ENCODE data around the gene SEPTIN10.

SEPTIN10 gene

GRCh38 chr2:109614715-109615636, 1.2 kb upstream of the SEPTIN10 start:
- H3K4me3 ChIP-seq (ENCODE audit: low read length), result peak overlapping the region; percentile 98
- H3K9me3 ChIP-seq (ENCODE audit: insufficient read depth, low read depth, low read length), result no peaks in the 10 kb centered on the region
- H3K9ac ChIP-seq (ENCODE audit: low read depth, low read length), result peak overlapping the region; percentile 80
- WGBS, result 1% methylated on average over 90 of the region's 90 CpGs
- no peaks in the 10 kb centered on the region for H3K36me3 ChIP-seq (ENCODE audit: insufficient read depth, low read length)
- peaks cover 22% of the 10 kb centered on the region for H3K27me3 ChIP-seq (ENCODE audit: insufficient read depth, low read length)
- peaks cover 24% of the 10 kb centered on the region for H3K4me1 ChIP-seq (ENCODE audit: insufficient read depth, low read length)
- H3K27ac ChIP-seq (ENCODE audit: low read depth, low read length), result peak overlapping the region; percentile 69; the same call in 1 of the 2 replicates

GRCh38 chr2:109613081-109613921, 465 bp downstream of the SEPTIN10 start:
- H3K9ac ChIP-seq (ENCODE audit: low read depth, low read length), result peak overlapping the region; percentile 96
- peaks cover 22% of the 10 kb centered on the region for H3K27me3 ChIP-seq (ENCODE audit: insufficient read depth, low read length)
- H3K27ac ChIP-seq (ENCODE audit: low read depth, low read length), result peak overlapping the region; percentile 99
- H3K36me3 ChIP-seq (ENCODE audit: insufficient read depth, low read length), result no peaks in the 10 kb centered on the region
- H3K4me3 ChIP-seq (ENCODE audit: low read length), result peak overlapping the region; percentile 98
- WGBS, result under 1% methylated on average over 82 of the region's 82 CpGs
- H3K9me3 ChIP-seq (ENCODE audit: insufficient read depth, low read depth, low read length), result no peaks in the 10 kb centered on the region
- peaks cover 34% of the 10 kb centered on the region for H3K4me1 ChIP-seq (ENCODE audit: insufficient read depth, low read length)

GRCh38 chr2:109611467-109612095, 2.2 kb downstream of the SEPTIN10 start:
- Histone ChIP-seq H3K9me3 (ENCODE audit: insufficient read depth, low read depth, low read length) (no peaks in the 10 kb centered on the region), H3K27me3 (ENCODE audit: insufficient read depth, low read length) (peaks cover 19% of the 10 kb centered on the region), H3K4me3 (ENCODE audit: low read length) (peak overlapping the region; percentile 98), H3K4me1 (ENCODE audit: insufficient read depth, low read length) (peaks cover 40% of the 10 kb centered on the region), H3K36me3 (ENCODE audit: insufficient read depth, low read length) (no peaks in the 10 kb centered on the region), H3K9ac (ENCODE audit: low read depth, low read length) (no peak overlapping the region), H3K27ac (ENCODE audit: low read depth, low read length) (no peak overlapping the region)
- 89% methylated on average over 4 of the region's 5 CpGs for WGBS

GRCh38 chr2:109609352-109610024, 4.3 kb downstream of the SEPTIN10 start:
- 60% methylated on average over 7 of the region's 8 CpGs for WGBS
- peaks cover 38% of the 10 kb centered on the region for H3K4me1 ChIP-seq (ENCODE audit: insufficient read depth, low read length)
- H3K36me3 ChIP-seq (ENCODE audit: insufficient read depth, low read length), result no peaks in the 10 kb centered on the region
- no peak overlapping the region for H3K4me3 ChIP-seq (ENCODE audit: low read length)
- no peak overlapping the region for H3K27ac ChIP-seq (ENCODE audit: low read depth, low read length)
- H3K9me3 ChIP-seq (ENCODE audit: insufficient read depth, low read depth, low read length), result no peaks in the 10 kb centered on the region
- 0 out of 2 replicates have a peak overlapping the region, but pooled peaks have one; percentile 1 for H3K9ac ChIP-seq (ENCODE audit: low read depth, low read length)
- no peaks in the 10 kb centered on the region for H3K27me3 ChIP-seq (ENCODE audit: insufficient read depth, low read length)

GRCh38 chr2:109607766-109608165, 6.0 kb downstream of the SEPTIN10 start:
- Histone ChIP-seq H3K36me3 (ENCODE audit: insufficient read depth, low read length) (no peaks in the 10 kb centered on the region), H3K4me1 (ENCODE audit: insufficient read depth, low read length) (peaks cover 38% of the 10 kb centered on the region), H3K27ac (ENCODE audit: low read depth, low read length) (no peak overlapping the region), H3K9me3 (ENCODE audit: insufficient read depth, low read depth, low read length) (no peaks in the 10 kb centered on the region), H3K9ac (ENCODE audit: low read depth, low read length) (no peak overlapping the region), H3K4me3 (ENCODE audit: low read length) (no peak overlapping the region), H3K27me3 (ENCODE audit: insufficient read depth, low read length) (no peaks in the 10 kb centered on the region)
- WGBS, result 96% methylated on average over 2 of the region's 2 CpGs

GRCh38 chr2:109604597-109604996, 9.2 kb downstream of the SEPTIN10 start:
- no peak overlapping the region for H3K4me3 ChIP-seq (ENCODE audit: low read length)
- H3K9ac ChIP-seq (ENCODE audit: low read depth, low read length), result no peak overlapping the region
- 88% methylated on average over 5 of the region's 5 CpGs for WGBS
- peaks cover 45% of the 10 kb centered on the region for H3K4me1 ChIP-seq (ENCODE audit: insufficient read depth, low read length)
- no peaks in the 10 kb centered on the region for H3K27me3 ChIP-seq (ENCODE audit: insufficient read depth, low read length)
- no peaks in the 10 kb centered on the region for H3K36me3 ChIP-seq (ENCODE audit: insufficient read depth, low read length)
- no peak overlapping the region for H3K27ac ChIP-seq (ENCODE audit: low read depth, low read length)
- no peaks in the 10 kb centered on the region for H3K9me3 ChIP-seq (ENCODE audit: insufficient read depth, low read depth, low read length)

GRCh38 chr2:109602617-109603188, 11.1 kb downstream of the SEPTIN10 start:
- Histone ChIP-seq H3K9ac (ENCODE audit: low read depth, low read length) (no peak overlapping the region), H3K36me3 (ENCODE audit: insufficient read depth, low read length) (no peaks in the 10 kb centered on the region), H3K27ac (ENCODE audit: low read depth, low read length) (no peak overlapping the region), H3K27me3 (ENCODE audit: insufficient read depth, low read length) (no peaks in the 10 kb centered on the region), H3K4me3 (ENCODE audit: low read length) (no peak overlapping the region), H3K9me3 (ENCODE audit: insufficient read depth, low read depth, low read length) (no peaks in the 10 kb centered on the region), H3K4me1 (ENCODE audit: insufficient read depth, low read length) (peaks cover 33% of the 10 kb centered on the region)
- WGBS, result 83% methylated on average over 1 of the region's 3 CpGs

GRCh38 chr2:109601783-109602182, 12.0 kb downstream of the SEPTIN10 start:
- Histone ChIP-seq H3K9ac (ENCODE audit: low read depth, low read length) (no peak overlapping the region), H3K27ac (ENCODE audit: low read depth, low read length) (no peak overlapping the region; the same call in 1 of the 2 replicates), H3K36me3 (ENCODE audit: insufficient read depth, low read length) (no peaks in the 10 kb centered on the region), H3K9me3 (ENCODE audit: insufficient read depth, low read depth, low read length) (no peaks in the 10 kb centered on the region), H3K27me3 (ENCODE audit: insufficient read depth, low read length) (no peaks in the 10 kb centered on the region), H3K4me1 (ENCODE audit: insufficient read depth, low read length) (peaks cover 23% of the 10 kb centered on the region), H3K4me3 (ENCODE audit: low read length) (no peak overlapping the region)
- WGBS, result 89% methylated on average over 5 of the region's 6 CpGs

GRCh38 chr2:109597283-109597682, 16.5 kb downstream of the SEPTIN10 start:
- Histone ChIP-seq H3K36me3 (ENCODE audit: insufficient read depth, low read length) (peaks cover 6% of the 10 kb centered on the region; the same call in 1 of the 2 replicates), H3K9ac (ENCODE audit: low read depth, low read length) (no peak overlapping the region), H3K27ac (ENCODE audit: low read depth, low read length) (no peak overlapping the region), H3K9me3 (ENCODE audit: insufficient read depth, low read depth, low read length) (no peaks in the 10 kb centered on the region), H3K4me1 (ENCODE audit: insufficient read depth, low read length) (peaks cover 20% of the 10 kb centered on the region), H3K27me3 (ENCODE audit: insufficient read depth, low read length) (no peaks in the 10 kb centered on the region), H3K4me3 (ENCODE audit: low read length) (no peak overlapping the region)
- 95% methylated on average over 3 of the region's 3 CpGs for WGBS

GRCh38 chr2:109595644-109596043, 18.1 kb downstream of the SEPTIN10 start:
- H3K27ac ChIP-seq (ENCODE audit: low read depth, low read length), result no peak overlapping the region
- no peaks in the 10 kb centered on the region for H3K9me3 ChIP-seq (ENCODE audit: insufficient read depth, low read depth, low read length)
- H3K36me3 ChIP-seq (ENCODE audit: insufficient read depth, low read length), result peaks cover 14% of the 10 kb centered on the region; the same call in 1 of the 2 replicates
- H3K4me1 ChIP-seq (ENCODE audit: insufficient read depth, low read length), result peaks cover 3% of the 10 kb centered on the region
- no peak overlapping the region for H3K9ac ChIP-seq (ENCODE audit: low read depth, low read length)
- WGBS, result 95% methylated on average over 4 of the region's 4 CpGs
- H3K27me3 ChIP-seq (ENCODE audit: insufficient read depth, low read length), result no peaks in the 10 kb centered on the region
- H3K4me3 ChIP-seq (ENCODE audit: low read length), result no peak overlapping the region
